GM21381 (cell line): ENCODE results near the gene DNASE1L2.
A peak's percentile ranks its signal among the peaks of the same experiment; 100 is the strongest.

ENCODE experiments used
- ATAC-seq: cut with Tn5 transposase; IDR thresholded peaks from one replicate; pipeline ENCODE4 v1.9.1; 2021; ENCODE audit warnings: mild to moderate bottlenecking, moderate library complexity; ENCODE audit not compliant: unreplicated experiment

DNASE1L2 gene

DNA sequence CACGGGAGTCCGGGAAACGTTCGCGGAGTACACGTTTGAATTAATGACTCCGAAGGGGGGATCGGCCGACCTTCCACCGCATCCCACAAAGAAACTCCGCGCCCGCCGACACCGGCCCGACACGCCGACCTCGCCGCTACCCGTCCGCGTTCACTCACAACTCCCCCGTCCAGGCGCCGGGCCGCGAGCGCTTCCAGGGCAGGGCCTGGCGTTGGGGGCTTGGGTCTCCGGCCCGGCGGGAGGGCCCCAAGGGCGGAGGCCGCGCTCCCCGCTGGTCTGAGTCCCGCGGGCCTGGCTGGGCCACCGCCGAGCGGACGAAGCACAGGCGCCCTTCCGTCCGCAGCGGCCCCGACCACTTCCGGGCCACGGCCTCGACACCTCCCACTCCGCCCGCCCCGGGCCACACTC lies 31.3 kb downstream of the DNASE1L2 start:
- ATAC-seq: peak; percentile 57

DNA sequence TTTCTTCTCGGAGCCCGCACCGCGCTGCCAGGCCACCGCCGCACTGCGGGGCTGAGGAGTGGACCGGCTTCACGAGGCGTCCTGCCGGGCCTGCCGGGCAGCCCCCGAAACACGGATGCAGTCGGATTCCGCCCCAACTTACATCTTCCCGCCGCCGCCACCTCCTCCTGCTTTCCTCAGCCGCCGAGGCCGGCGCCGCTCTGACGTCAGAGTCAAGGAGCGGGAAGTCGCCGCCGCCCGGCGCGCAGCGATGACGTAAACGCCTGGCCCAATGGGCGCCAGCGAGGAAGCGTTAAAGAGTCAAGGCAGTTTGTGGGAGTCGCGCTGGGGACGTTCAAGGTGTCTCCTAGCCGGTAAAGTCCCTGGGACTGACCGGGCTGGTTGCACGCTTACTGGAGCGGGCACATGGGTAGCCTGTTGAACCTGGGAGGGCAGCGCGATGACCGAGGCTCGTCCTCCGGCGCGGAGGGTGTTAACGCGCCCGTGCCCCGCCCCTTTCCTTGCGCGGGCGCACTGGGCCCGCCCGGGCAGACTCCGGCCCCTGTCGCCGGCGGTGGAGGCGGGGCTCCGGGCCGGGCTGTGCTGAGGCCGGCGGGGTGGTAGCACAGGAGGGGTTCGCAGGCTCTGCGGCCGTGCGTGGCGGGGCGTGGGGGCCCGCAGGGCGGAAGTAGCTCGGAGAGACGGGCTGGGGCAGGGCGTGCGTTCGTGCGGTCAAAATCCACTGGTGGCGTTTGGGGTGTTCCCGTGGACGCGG lies 31.8 kb downstream of the DNASE1L2 start, which contains the start of gene RNPS1:
TSS of gene RNPS1 (minus strand) at position 214 of the 754 bp plus-strand sequence. CDS start 3,483 bp downstream, outside the sequence.
- peak; percentile 75 for ATAC-seq

DNA sequence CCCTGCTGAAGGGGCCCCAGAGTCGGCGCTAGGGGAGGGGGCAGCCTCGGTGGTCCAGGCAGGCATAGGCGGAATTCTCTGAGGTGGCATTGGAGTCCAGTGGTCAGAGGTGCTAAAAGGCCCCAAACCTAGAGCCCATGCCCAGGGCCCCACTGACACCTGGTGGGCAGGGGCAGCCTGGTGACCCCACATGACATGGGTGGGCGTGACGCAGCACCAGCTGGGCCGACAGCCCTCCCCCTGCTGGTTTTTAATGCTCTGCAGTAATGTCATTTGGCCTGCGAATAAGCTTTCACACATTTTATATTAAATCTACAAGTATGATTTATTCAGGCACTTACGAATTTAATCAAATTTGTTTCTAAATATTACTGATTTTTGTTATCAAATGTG lies 33.8 kb downstream of the DNASE1L2 start:
- ATAC-seq: no peak

DNA sequence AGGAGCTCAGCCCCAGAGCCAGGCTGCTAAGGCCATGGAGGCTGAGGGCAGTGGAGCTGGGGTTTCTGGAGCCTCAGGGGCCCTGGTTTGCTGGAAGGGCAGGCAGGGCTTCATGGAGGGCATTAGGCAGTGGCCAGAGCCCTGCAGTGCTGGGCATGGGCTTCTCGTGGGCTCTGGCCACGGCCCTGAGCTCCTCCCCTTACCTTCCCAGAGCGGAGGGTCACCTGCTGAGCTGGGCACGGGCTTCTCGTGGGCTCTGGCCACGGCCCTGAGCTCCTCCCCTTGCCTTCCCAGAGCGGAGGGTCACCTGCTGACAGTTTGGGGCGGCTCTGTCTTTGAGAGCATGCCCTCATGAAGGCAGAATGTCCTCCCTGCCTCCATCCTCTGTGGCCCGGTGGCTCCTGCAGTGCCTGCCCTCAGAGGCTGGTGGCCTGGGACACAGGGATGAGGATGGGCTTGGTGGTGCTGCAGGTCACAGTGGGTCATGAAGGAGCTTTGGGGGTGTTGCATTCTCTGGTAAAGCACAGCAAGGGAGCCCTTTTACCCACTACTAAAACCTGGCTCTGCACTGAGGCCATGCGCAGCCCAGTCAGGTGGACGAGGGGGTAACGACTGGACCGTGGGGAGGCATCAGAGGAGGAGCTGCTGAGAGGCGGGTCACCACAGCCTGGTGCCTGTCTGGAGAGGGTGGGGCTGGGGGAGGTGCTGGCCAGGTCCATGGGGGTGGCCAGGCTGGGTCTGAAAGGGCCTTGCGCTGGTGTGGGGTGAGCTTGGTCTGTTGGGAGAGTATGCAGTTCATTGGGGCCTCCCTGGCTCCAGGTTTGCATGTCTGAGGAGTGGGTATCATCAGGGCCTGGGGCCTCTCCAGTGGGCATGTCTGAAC lies 34.6 kb downstream of the DNASE1L2 start:
- no peak for ATAC-seq

DNA sequence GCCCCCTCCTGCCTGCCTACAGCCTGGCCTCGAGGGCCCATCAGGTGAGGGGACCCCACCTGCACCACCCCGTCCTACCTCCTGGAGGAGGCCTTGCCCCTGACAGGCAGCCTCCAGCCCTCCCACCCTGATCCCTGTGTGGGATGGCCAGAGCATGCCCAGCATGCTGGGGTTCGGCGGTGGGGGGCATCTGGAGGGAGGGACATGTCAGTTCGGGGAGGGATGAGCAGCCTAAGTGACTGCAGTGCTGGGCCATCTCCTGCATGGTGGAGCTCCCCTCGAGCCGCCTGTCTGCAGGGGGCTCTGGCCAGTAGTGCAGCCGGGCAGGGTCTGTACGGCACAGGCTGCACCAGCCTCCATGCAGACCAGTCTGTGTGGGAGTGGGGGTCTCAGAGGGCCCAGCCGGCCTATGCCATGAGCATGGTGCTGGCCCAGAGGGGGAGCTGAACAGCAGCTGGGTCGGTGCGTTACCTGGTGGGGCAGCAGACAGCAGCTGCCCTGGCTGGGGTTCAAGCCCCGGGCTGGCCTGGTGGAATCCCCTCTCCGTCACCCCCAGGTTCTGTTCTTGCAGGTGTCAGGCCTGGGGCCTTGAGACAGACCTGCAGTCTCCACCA lies 35.7 kb downstream of the DNASE1L2 start:
- ATAC-seq: no peak

DNA sequence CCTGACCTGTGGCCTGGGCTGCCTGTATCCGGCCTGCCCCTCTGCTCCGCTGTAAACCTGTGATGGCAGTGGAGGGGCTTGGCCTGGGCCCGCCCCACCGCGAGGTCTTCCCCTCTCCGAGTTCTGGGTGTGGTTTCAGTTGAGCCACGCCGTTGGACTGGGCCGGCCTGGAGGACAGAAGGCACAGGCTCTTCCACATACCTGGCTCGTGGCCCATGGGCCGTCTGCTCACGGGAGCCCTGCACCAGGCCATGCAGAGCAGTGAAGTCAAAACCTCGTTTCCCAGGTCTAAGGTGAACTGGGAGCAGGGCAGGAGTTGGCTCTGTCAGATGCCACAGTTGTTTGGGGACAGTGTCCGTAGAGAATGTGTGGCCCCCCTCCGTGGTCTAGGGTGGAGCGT lies 37.2 kb downstream of the DNASE1L2 start:
- ATAC-seq: no peak

DNA sequence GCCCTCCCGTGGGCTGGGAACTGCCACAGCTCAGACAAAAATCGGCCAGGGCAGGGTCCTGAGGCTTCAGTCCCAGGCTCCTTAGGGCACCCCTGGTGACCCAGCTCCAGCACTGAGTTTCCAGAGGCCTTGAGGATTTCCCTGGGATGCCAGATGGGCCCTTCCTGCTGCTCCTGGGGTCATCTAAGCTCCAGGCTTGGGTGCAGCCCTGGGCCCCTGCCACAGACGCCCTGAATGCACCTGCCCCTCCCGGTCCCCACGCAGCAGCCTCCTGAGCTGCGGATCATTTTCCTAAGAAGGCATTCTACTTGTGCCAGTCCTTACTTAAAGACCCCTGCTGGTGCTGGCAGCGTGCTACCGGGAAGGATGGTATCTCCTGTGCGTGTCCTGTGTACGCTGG lies 37.7 kb downstream of the DNASE1L2 start:
- ATAC-seq: no peak

DNA sequence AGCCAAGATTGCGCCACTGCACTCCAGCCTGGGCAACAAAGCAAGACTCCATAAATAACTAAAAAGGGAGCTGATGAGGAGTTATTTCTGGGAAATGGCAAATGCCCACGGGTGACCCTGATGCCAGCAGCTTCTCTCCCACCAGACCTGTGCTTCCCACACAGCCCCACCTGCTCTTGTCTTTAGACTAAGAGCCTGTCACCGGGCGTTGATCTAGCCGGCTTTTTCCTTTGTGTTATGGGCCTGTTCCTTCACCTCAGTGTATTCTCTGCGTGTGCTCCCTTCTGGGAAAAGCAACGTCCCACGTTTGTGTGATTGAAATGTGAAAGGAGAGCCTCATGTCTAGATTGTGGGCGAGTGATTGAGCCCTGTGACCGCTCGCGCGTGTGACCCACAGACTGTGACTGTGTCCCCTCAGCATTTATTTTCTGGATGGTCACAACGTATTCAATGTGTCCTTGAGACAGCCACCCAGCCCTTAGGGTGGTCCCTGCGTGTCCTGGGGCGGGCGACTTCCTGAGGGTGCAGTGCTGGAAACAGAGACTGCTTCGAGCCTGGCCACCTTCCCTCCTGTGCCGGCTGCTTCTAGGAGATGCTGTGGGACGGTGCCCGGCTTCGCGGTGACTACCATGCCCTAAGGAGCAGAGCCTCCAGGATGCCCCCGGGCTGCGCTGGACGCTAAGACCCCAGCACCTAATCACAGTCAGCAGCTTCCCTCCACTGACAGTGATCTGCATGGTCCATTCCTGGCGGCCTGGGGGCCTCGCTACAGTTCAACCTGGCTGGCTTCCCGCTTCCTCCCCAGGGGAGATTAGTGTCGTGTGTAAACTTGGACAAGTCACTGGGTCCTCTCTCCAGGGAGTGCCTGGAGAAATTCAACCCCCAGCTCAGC lies 39.5 kb downstream of the DNASE1L2 start:
- no peak for ATAC-seq

DNA sequence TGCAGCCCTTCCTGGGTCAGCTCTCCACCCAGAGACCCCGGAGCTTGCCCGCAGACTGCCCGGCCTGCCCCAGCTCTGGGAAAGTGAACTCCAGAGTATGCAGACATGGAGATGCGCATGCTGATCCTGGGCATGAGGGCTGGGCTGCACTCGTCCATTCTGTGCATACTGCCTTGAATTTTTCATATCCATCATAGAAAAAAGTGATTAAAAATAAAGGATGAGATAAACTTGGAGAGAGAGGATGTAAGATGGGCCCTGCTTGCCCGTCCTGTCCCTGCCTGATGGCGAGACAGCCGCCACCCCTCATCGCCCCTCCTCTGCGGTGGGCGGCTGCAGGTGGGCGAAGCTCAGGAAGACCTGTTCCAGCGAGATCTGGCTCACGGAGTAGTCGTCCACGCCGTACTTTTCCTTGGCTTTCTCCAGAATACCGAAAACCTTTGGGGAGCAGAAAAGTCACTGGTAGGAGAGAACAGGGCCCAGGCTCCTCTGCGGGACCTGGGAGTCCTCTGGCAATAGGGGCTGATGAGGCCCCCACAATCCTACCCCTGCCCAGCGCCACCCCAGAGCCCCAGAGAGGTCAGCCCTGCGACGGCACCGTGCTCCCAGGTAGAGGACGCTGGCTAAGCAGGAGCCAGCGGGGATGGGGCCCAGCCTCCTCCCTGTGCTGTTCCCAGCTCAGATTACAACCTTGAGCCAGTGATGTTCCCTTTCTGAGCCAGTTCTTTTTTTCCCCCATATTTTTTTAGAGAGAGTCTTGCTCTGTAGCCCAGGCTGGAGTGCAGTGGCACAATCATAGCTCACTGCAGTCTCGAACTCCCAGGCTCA lies 40.3 kb downstream of the DNASE1L2 start:
- no peak for ATAC-seq

DNA sequence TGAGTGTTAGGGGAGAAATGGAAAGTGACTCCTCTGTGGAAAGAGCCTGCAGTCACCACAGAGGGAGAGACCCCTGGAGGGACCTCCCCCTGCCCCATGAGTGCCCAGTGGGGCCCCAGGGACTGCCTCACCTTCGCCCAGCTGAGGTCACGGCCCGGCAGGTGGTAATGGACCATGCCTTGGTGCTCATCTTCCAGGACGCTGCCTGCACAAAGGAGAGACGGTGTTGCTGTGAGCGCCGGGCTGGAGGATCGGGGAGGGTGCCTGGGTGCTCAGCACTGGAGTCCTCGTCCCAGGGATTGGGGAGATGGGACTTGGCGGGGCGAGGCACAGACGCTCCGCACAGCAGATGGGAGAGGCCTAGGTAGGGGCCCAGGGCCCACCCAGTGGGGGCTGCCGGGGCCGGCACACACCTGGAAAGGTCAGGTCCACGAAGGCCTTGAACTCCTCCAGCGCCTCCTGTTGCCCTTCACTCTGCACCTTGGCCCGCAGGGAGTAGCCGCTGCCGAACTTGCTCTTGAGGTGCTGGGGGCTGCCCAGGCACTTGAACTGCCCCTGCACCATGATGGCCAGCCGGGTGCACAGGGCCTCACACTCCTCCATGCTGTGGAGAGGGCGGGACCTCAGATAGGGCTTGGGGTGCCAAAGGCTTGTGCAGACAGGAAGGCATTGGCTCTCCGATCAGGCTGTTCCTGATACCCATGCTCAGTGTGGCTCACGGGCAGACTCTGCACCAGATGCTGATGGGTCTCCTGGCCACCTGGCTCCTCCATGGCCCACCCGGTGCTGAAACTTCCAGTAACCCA lies 41.4 kb downstream of the DNASE1L2 start:
- ATAC-seq: no peak

DNA sequence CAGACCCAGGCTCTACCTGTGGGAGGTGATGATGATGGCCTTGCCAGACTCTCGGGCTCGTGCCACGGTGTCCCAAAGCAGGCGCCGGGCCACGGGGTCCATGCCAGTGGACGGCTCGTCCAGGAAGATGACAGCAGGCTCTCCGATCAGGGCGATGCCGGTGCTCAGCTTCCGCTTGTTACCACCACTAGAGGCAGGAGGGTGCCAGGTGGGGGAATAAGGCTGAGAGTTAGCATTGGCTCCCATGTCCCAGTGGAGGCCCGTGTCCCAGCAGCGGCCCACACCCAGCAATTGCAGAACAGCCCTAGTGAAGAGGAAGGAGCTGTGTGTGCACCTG lies 42.0 kb downstream of the DNASE1L2 start:
- ATAC-seq: no peak

DNA sequence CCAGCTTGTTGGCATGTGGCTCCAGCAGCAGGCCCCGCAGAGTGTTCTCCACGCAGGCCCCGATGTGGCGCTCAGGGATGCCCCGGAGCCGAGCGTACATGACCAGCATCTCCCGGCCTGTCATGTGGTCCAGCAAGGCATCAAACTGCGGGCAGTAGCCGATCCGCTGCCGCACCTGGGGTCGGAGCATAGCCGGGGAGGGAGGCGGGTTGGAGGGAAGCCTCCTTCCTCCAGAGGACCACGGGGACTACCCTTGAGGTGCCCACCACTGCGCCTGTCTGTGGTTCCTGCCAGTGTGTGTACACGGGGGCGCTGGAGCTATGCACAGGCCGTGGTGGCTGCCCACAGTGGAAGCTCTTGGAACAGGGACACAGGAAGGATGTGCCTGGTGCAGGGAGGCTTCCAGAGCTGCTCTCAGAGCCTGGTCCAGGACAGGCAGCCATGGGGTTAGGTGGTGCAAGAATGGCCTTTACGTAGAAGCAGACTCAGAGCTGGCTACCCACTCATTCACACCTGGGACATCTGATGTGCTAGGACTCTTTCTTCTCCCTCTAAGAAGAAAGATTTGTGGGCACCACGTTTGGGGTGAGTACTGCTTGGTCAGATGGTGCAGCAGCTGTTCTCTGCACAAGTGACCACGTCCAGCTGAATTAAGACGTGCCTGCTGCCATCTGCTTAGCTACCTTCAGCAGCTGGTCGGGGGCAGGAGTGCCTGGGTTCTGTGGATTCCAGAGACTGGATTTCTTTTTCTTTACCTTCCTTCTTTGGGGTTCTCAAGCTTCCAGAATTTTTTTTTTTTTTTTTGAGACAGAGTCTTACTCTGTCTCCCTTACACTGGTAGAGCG lies 42.9 kb downstream of the DNASE1L2 start:
- ATAC-seq: no peak

DNA sequence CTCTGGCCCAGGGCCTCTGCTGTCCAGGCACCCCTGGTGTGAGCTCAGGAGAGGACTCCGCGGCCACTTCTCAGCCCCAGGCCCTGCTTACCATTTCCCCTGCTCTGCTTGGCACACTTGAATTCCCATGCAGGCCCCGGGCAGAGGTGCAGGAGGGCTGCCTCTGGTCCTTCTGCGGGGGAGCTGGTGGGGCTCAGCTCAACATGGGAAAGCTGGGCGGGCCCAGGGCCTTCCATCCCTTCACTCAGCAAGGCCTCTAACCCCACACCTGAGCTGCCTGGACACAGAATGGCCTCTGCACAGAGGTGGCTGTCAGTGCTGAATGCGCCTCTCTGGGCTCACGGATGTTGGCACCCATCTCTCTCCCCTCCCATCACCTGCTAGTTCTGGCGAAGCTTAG lies 44.2 kb downstream of the DNASE1L2 start:
- no peak for ATAC-seq

DNA sequence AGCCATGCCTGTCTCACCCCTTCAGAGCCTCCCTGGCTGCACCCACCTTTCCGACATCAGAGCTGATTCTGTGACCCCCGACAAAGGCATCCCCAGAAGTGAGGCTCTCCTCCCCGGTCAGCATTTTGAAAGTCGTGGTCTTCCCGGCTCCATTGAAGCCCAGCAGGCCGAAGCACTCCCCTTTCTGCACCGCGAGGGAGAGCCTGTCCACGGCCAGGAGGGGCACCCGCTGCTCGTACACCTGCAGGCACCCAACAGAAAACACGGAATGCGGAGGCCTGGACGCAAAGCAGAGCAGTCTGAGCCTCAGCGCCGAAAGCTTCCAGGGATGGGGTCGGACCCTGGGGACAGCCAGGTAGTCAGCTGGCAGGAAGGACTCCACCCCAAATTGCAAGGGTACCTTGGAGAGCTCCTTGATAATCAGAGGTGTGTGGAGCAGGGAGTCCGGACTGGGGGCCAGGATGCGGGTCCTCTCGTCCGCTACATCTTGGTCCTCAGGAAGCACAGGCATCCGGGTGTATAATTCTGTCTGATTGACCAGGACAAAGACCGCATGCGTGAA lies 44.8 kb downstream of the DNASE1L2 start:
- no peak for ATAC-seq

DNA sequence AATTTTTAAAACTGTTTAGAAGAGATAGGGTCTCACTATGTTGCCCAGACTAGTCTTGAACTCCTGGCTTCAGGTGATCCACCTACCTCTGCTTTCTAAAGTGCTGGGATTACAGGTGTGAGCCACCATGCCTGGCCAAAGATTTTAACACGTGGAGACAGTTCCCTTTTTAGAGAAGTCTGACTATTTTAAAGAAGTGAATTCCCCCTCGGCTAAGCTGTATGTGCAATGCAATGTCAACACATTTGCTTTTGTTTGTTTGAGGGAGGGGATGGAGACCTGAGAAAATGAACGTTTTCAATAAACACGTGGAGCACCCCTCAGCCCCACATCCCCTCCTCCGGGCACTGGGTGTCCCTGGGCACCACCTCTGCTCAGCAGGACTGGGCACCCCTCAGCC lies 46.0 kb downstream of the DNASE1L2 start:
- no peak for ATAC-seq

DNA sequence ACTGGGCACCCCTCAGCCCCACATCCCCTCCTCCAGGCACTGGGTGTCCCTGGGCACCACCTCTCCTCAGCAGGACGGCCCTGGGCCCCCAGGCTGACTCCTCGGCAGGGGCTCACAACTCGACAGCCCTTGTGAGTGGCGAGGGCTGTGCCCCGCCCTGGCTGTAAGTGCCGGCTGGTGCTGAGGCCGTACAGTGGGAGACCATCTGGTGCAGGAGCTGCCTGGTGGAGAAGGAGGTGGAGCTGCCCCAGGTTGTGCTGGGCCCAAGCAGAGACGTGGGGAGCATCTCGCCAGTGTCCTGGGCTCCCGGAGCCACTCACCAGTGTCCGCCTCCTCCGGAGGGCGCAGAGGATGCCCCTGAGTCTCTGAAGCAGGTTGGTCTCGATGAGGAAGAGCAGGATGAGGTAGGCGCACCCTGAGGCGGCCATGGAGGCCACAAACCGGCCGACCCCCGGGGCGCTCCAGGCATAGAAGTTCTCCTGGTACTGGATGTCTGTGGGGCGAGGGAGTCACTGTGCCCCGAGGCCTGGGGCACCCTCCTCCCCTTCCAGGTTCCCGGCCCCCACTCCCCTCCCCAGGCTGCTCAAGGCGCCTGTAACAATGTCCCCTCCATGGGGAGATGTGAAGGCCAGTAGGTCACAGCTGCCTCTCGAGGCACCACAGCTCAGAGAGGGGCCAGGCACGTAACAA lies 46.8 kb downstream of the DNASE1L2 start:
- no peak for ATAC-seq
